Panc1 (cell line): ENCODE results near the gene ARMS2. TPM values are rescaled to one million over a fixed set of nuclear protein-coding genes. Genes with fewer than 3 reads are reported as not detected.

Experiments
- ATAC-seq: fragments of 200-7000 bp; cut with Tn5 transposase; 2 replicates; pipeline ENCODE4 v1.9.1; 2020; ENCODE audit warnings: mild to moderate bottlenecking, moderate library complexity
- BruUV-seq: library from RNA; stranded (reverse); fragments of 400-500 nt; replicated peaks from 2 replicates; lab custom pipeline; 2021; lab: Mats Ljungman, UMichigan
- CTCF ChIA-PET: fragments of 300-600 bp; sonication (Branson Sonifier 250); formaldehyde crosslinking; loops from one replicate; lab custom pipeline; 2022; ENCODE audit warnings: antibody characterized with exemption; lab: Charles Lee
- POLR2A ChIA-PET: fragments of 300-600 bp; sonication (Branson Sonifier 250); formaldehyde crosslinking; loops from one replicate; lab custom pipeline; 2022; ENCODE audit warnings: antibody characterized with exemption; lab: Charles Lee
- DNase-seq: peaks from one replicate; pipeline ENCODE4 v3.0.0-alpha.2; 2010; ENCODE audit warnings: low read depth, low spot score
- H3K27ac ChIP-seq: 2 replicates; pipeline ENCODE4 v1.5.1; 2011; ENCODE audit warnings: mild to moderate bottlenecking, low read length, inconsistent platforms
- H3K27me3 ChIP-seq: fragments of 200-500 bp; sonication (Bioruptor generic); 2 replicates; pipeline ENCODE4 v1.6.0; 2014; ENCODE audit warnings: low read length, inconsistent platforms; ENCODE audit not compliant: control insufficient read depth, insufficient read depth
- H3K36me3 ChIP-seq: fragments of 200-500 bp; sonication (Bioruptor generic); 2 replicates; pipeline ENCODE4 v1.5.1; 2014; ENCODE audit warnings: inconsistent platforms, mild to moderate bottlenecking, low read length, moderate library complexity; ENCODE audit not compliant: control insufficient read depth, insufficient read depth
- H3K4me1 ChIP-seq: 2 replicates; pipeline ENCODE4 v1.5.1; 2011; ENCODE audit warnings: inconsistent platforms, mild to moderate bottlenecking, low read length, moderate library complexity; ENCODE audit not compliant: control insufficient read depth, insufficient read depth
- H3K4me3 ChIP-seq, 2 experiments: 2 replicates each; pipeline ENCODE4 v1.5.1; 2011 to 2012; ENCODE audit warnings: low read depth in 2 of 2, low read length in 2 of 2, mild to moderate bottlenecking in 2 of 2, inconsistent platforms in 1 of 2, moderate library complexity in 1 of 2
- H3K9me3 ChIP-seq: fragments of 200-500 bp; sonication (Bioruptor generic); 2 replicates; pipeline ENCODE4 v1.5.1; 2014; ENCODE audit warnings: low read depth, mild to moderate bottlenecking, inconsistent platforms, low read length, moderate library complexity; ENCODE audit not compliant: control insufficient read depth, insufficient read depth
- POLR2AphosphoS5 ChIP-seq: IDR thresholded peaks from 2 replicates; pipeline ENCODE4 v1.6.1; 2012; ENCODE audit warnings: mild to moderate bottlenecking, low read depth, low read length, moderate library complexity
- SIN3A ChIP-seq: IDR thresholded peaks from 2 replicates; pipeline ENCODE4 v1.6.1; 2012; ENCODE audit warnings: low read depth, mild to moderate bottlenecking, low read length, moderate library complexity, borderline replicate concordance; ENCODE audit not compliant: insufficient read depth
- TCF7L2 ChIP-seq: IDR thresholded peaks from 2 replicates; pipeline ENCODE4 v1.6.1; 2011; ENCODE audit warnings: mild to moderate bottlenecking, low read depth, low read length, inconsistent platforms
- in situ Hi-C: cut with HindIII; loops from 2 replicates; pipeline ENCODE4 v1.10.0; 2016; ENCODE audit warnings: low sequenced_read_pairs, low pct_unique_long_range_greater_than_20kb
- intact Hi-C: fragments of 100-400 bp; cut with micrococcal nuclease; formaldehyde crosslinking; loops from one replicate; pipeline ENCODE4 v1.10.0; 2022; ENCODE audit not compliant: unreplicated experiment
- total RNA-seq: library from RNA; stranded (reverse); gene quantifications from one replicate; pipeline ENCODE4 v1.2.1, GENCODE V29; 2021; ENCODE audit not compliant: unreplicated experiment
- TF ChIP-seq, protein P1 (sequence below), 2 experiments: IDR thresholded peaks; 2 replicates each; pipeline ENCODE4 v1.6.1; 2011 to 2012; ENCODE audit warnings: low read depth in 2 of 2, control low read depth in 1 of 2, low read length in 1 of 2, mild to moderate bottlenecking in 1 of 2, moderate library complexity in 1 of 2; ENCODE audit not compliant: insufficient read depth in 1 of 2
- TF ChIP-seq, protein P2 (sequence below): fragments of 450-650 bp; IDR thresholded peaks from 2 replicates; pipeline ENCODE4 v1.5.1; 2017; ENCODE audit warnings: mild to moderate bottlenecking

Gene ARMS2
- total RNA-seq, 1 experiment from 2014 or later, result not detected

DNA sequence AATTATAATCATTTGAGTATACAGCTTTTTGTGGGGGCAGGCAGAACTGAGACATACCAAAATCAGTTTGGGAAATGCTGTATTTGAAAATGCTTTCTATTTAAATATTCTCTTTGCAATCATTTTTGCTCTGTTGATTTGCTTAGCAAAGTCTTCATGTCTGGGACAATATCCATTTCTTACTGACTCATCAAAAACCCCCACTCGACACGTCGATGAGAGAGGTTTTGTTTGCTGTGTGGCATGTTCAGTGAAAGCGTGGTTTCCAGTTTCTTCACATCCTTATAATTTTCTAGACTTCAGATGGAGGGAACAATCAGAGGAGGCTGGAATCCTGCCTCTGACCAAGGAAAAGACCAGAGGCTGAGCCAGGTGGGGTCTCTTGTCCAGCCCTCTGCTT, 35.8 kb downstream of the ARMS2 start:
- CTCF ChIA-PET, result no interaction called here
- in situ Hi-C loops, result no loop called here
- intact Hi-C loops, result no loop called here

DNA sequence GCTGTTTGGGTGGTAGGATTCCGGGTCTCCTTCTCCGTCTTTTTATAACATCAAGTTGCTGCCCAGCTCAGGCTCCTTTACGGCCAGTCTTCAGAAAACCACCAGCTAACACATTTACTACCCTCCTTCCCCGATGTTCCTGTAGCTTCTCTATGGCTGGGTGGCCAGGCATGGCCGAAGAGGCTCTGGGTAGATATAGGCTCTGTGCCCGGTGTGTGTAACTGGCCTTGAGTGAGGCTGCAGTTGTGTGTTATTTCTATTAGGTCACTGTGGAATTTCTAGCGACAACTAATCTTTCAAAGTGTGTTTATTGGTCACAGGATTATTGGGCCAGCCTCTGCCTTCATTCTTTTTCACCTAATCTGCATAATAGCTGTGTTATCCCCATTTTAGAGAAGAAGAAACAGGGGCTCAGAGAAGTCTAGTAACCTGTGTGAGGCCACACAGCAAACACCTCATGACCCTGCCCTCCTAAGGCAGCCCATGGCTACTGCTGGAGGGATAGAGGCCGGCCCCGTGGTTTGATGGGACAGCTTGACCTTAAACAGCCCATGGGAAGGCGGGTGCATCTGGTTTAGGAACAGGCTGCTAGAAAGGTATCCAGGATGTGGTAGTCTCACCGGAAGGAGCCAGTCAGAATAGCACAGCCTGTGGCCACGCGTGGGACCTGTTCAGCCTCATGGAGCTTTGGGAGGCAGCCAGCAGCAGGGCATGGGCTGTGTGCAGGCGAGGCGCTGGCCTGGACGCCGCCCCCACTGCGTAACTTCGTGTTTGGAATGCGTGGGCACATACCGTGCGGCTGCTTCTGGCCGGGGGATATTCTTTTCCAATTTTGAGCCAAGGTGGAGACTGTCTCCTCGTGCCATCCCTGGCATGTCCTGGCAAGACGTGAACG, 36.6 kb downstream of the ARMS2 start:
- intact Hi-C loops, result no loop called here
- in situ Hi-C loops, result no loop called here
- H3K9me3 ChIP-seq, result no peaks in the 10 kb centered on the region
- ATAC-seq (no peak), DNase-seq (no peak)
- H3K27ac ChIP-seq, result no peak overlapping the region
- BruUV-seq, result no TSS peak
- CTCF ChIA-PET, result no interaction called here
- H3K4me3 ChIP-seq, result no peak overlapping the region
- POLR2A ChIA-PET, result no interaction called here
- no peaks in the 10 kb centered on the region for H3K36me3 ChIP-seq
- H3K27me3 ChIP-seq, result no peaks in the 10 kb centered on the region
- TF ChIP-seq POLR2AphosphoS5 (no peak), SIN3A (no peak), TCF7L2 (no peak)
- TF ChIP-seq, protein P1, sequence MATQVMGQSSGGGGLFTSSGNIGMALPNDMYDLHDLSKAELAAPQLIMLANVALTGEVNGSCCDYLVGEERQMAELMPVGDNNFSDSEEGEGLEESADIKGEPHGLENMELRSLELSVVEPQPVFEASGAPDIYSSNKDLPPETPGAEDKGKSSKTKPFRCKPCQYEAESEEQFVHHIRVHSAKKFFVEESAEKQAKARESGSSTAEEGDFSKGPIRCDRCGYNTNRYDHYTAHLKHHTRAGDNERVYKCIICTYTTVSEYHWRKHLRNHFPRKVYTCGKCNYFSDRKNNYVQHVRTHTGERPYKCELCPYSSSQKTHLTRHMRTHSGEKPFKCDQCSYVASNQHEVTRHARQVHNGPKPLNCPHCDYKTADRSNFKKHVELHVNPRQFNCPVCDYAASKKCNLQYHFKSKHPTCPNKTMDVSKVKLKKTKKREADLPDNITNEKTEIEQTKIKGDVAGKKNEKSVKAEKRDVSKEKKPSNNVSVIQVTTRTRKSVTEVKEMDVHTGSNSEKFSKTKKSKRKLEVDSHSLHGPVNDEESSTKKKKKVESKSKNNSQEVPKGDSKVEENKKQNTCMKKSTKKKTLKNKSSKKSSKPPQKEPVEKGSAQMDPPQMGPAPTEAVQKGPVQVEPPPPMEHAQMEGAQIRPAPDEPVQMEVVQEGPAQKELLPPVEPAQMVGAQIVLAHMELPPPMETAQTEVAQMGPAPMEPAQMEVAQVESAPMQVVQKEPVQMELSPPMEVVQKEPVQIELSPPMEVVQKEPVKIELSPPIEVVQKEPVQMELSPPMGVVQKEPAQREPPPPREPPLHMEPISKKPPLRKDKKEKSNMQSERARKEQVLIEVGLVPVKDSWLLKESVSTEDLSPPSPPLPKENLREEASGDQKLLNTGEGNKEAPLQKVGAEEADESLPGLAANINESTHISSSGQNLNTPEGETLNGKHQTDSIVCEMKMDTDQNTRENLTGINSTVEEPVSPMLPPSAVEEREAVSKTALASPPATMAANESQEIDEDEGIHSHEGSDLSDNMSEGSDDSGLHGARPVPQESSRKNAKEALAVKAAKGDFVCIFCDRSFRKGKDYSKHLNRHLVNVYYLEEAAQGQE (IDR thresholded peaks at IDR 0.05; ENCODE audit: insufficient read depth in 1 of 2, low read depth in 2 of 2, low read length in 1 of 2), result no peak
- TF ChIP-seq, protein P2, sequence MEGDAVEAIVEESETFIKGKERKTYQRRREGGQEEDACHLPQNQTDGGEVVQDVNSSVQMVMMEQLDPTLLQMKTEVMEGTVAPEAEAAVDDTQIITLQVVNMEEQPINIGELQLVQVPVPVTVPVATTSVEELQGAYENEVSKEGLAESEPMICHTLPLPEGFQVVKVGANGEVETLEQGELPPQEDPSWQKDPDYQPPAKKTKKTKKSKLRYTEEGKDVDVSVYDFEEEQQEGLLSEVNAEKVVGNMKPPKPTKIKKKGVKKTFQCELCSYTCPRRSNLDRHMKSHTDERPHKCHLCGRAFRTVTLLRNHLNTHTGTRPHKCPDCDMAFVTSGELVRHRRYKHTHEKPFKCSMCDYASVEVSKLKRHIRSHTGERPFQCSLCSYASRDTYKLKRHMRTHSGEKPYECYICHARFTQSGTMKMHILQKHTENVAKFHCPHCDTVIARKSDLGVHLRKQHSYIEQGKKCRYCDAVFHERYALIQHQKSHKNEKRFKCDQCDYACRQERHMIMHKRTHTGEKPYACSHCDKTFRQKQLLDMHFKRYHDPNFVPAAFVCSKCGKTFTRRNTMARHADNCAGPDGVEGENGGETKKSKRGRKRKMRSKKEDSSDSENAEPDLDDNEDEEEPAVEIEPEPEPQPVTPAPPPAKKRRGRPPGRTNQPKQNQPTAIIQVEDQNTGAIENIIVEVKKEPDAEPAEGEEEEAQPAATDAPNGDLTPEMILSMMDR, result no peak
- no peaks in the 10 kb centered on the region for H3K4me1 ChIP-seq

More for the DNA sequence above, 35.8 kb downstream of the ARMS2 start:
- POLR2A ChIA-PET, result no interaction called here
- Histone ChIP-seq H3K36me3 (no peaks in the 10 kb centered on the region), H3K4me1 (no peaks in the 10 kb centered on the region), H3K27me3 (no peaks in the 10 kb centered on the region), H3K4me3 (no peak overlapping the region), H3K9me3 (no peaks in the 10 kb centered on the region), H3K27ac (no peak overlapping the region)
- ATAC-seq (no peak), DNase-seq (no peak)
- no TSS peak for BruUV-seq
- no peak for TF ChIP-seq POLR2AphosphoS5
- TF ChIP-seq, protein P2, result no peak
- no peak for TF ChIP-seq TCF7L2
- no peak for TF ChIP-seq SIN3A
- TF ChIP-seq, protein P1 (IDR thresholded peaks at IDR 0.05; ENCODE audit: insufficient read depth in 1 of 2, low read depth in 2 of 2, low read length in 1 of 2), result no peak
